Measurements from ENCODE around the gene GPR141.
A peak's percentile ranks its signal among the peaks of the same experiment; 100 is the strongest.

The GPR141 gene

GRCh38 chr7:37784015-37784414, 100.4 kb downstream of the GPR141 start:
- H3K79me2 ChIP-seq (ENCODE audit: low read length), result no peaks in the 10 kb centered on the region
- H3K36me3 ChIP-seq (replicated peaks; ENCODE audit: low read depth, low read length), result peaks cover 14% of the 10 kb centered on the region
- H3K4me1 ChIP-seq (ENCODE audit: low read length), result peaks cover 60% of the 10 kb centered on the region
- peak overlapping the region; percentile 58 for H3K27ac ChIP-seq (ENCODE audit: low read length)
- peak overlapping the region; percentile 41 for H3K4me2 ChIP-seq (ENCODE audit: low read length)
- peak overlapping the region; percentile 10; the same call in 1 of the 2 replicates for H3K9ac ChIP-seq (ENCODE audit: low read length)
- no peak overlapping the region for H3K4me3 ChIP-seq (ENCODE audit: low read length)
- no peaks in the 10 kb centered on the region for H3K27me3 ChIP-seq (ENCODE audit: low read depth, low read length)
- no peaks in the 10 kb centered on the region for H4K20me1 ChIP-seq (ENCODE audit: insufficient read depth, low read length)
- H3K9me3 ChIP-seq (ENCODE audit: insufficient read depth, low read length), result peaks cover 8% of the 10 kb centered on the region; the same call in 1 of the 2 replicates
- no peak overlapping the region for H2AFZ ChIP-seq (ENCODE audit: low read depth, low read length)
- TF ChIP-seq EZH2phosphoT487 (IDR thresholded peaks at IDR 0.05; ENCODE audit: low read depth) (no peak), CTCF (IDR thresholded peaks at IDR 0.05; ENCODE audit: low read depth, low read length) (no peak)

GRCh38 chr7:37786741-37787569, 103.4 kb downstream of the GPR141 start:
- Histone ChIP-seq H3K27ac (ENCODE audit: low read length) (peak overlapping the region; percentile 97), H3K9ac (ENCODE audit: low read length) (peak overlapping the region; percentile 53), H4K20me1 (ENCODE audit: insufficient read depth, low read length) (no peaks in the 10 kb centered on the region), H3K4me1 (ENCODE audit: low read length) (peaks cover 60% of the 10 kb centered on the region), H3K9me3 (ENCODE audit: insufficient read depth, low read length) (peaks cover 17% of the 10 kb centered on the region; the same call in 1 of the 2 replicates), H3K79me2 (ENCODE audit: low read length) (no peaks in the 10 kb centered on the region), H3K4me2 (ENCODE audit: low read length) (peak overlapping the region; percentile 50), H3K4me3 (ENCODE audit: low read length) (peak overlapping the region; percentile 37), H3K36me3 (replicated peaks; ENCODE audit: low read depth, low read length) (peaks cover 14% of the 10 kb centered on the region), H2AFZ (ENCODE audit: low read depth, low read length) (peak overlapping the region; percentile 43; the same call in 1 of the 2 replicates), H3K27me3 (ENCODE audit: low read depth, low read length) (no peaks in the 10 kb centered on the region)
- TF ChIP-seq CTCF (IDR thresholded peaks at IDR 0.05; ENCODE audit: low read depth, low read length), result no peak
- TF ChIP-seq EZH2phosphoT487 (IDR thresholded peaks at IDR 0.05; ENCODE audit: low read depth), result no peak
